K562 (cell line): ENCODE measurements around the gene SRP9. TPM values are rescaled to one million over a fixed set of nuclear protein-coding genes. Genes with fewer than 3 reads are reported as not detected.

Experiments used
- BDP1 ChIP-seq: IDR thresholded peaks from 3 replicates; pipeline ENCODE4 v1.6.1; 2011; ENCODE audit not compliant: insufficient read length, insufficient read depth
- CTCFL ChIP-seq: IDR thresholded peaks from 2 replicates; pipeline ENCODE4 v1.6.1; 2011; ENCODE audit warnings: borderline replicate concordance, low read depth, mild to moderate bottlenecking, moderate library complexity, low read length; ENCODE audit not compliant: insufficient read depth, poor library complexity, severe bottlenecking
- DACH1 ChIP-seq: fragments of 450-650 bp; IDR thresholded peaks from 2 replicates; pipeline ENCODE4 v1.6.1; 2018; ENCODE audit not compliant: partially characterized antibody
- ESRRA ChIP-seq: fragments of 450-650 bp; IDR thresholded peaks from 2 replicates; pipeline ENCODE4 v1.6.1; 2014; ENCODE audit warnings: low read depth, mild to moderate bottlenecking, moderate library complexity, borderline replicate concordance
- NEUROD1 ChIP-seq: fragments of 150-350 bp; IDR thresholded peaks from 2 replicates; pipeline ENCODE4 v1.6.1; 2014; ENCODE audit warnings: borderline replicate concordance, low read length, low read depth; ENCODE audit not compliant: partially characterized antibody
- NFE2L1 ChIP-seq: fragments of 450-650 bp; IDR thresholded peaks from 2 replicates; pipeline ENCODE4 v1.6.1; 2016; ENCODE audit warnings: missing genetic modification characterization, low read depth, mild to moderate bottlenecking, missing compliant biosample characterization, moderate library complexity, borderline replicate concordance
- POLR2AphosphoS2 ChIP-seq: IDR thresholded peaks from 2 replicates; pipeline ENCODE4 v1.6.1; 2012; ENCODE audit warnings: low read length, improper control_type of control experiment
- POLR2H ChIP-seq: IDR thresholded peaks from 2 replicates; pipeline ENCODE4 v1.6.1; 2016; ENCODE audit warnings: missing genetic modification characterization, low read depth, mild to moderate bottlenecking, control low read depth, missing compliant biosample characterization, moderate library complexity
- RAD21 ChIP-seq, 2 experiments: fragments of 250-450 bp in 1 of 2; fragments of 450-650 bp in 1 of 2; sonication (Bioruptor Pico) in 1 of 2; formaldehyde crosslinking in 1 of 2; IDR thresholded peaks in 1 of 2; conservative IDR thresholded peaks in 1 of 2; 2 replicates each; pipeline versions ENCODE4 v1.4.0 to v1.8.0; 2020 to 2022; ENCODE audit warnings: mild to moderate bottlenecking in 2 of 2, moderate library complexity in 1 of 2
- RCOR1 ChIP-seq, 2 experiments: IDR thresholded peaks; 2 replicates each; pipeline ENCODE4 v1.6.1; 2012; ENCODE audit warnings: low read depth in 2 of 2, low read length in 2 of 2, borderline replicate concordance in 1 of 2, improper control_type of control experiment in 1 of 2
- SIX5 ChIP-seq, 2 experiments: IDR thresholded peaks; 2 replicates each; pipeline ENCODE4 v1.6.1; 2011; ENCODE audit warnings: low read length in 2 of 2, borderline replicate concordance in 1 of 2, low read depth in 1 of 2, mild to moderate bottlenecking in 1 of 2, moderate library complexity in 1 of 2; ENCODE audit not compliant: insufficient read depth in 1 of 2
- SMAD4 ChIP-seq: fragments of 250-450 bp; sonication (Bioruptor Pico); conservative IDR thresholded peaks from 2 replicates; pipeline ENCODE4 v1.8.0; 2021; ENCODE audit warnings: inconsistent platforms, mild to moderate bottlenecking, moderate library complexity
- SREBF1 ChIP-seq: fragments of 150-350 bp; IDR thresholded peaks from 2 replicates; pipeline ENCODE4 v1.6.1; 2014; ENCODE audit warnings: antibody characterized with exemption, low read depth, low read length, borderline replicate concordance
- ZC3H11A ChIP-seq: IDR thresholded peaks from 2 replicates; pipeline ENCODE4 v1.6.1; 2012; ENCODE audit warnings: low read depth, low read length, improper control_type of control experiment
- ZNF280A ChIP-seq: fragments of 450-650 bp; IDR thresholded peaks from 2 replicates; pipeline ENCODE4 v1.6.1; 2018; ENCODE audit warnings: mild to moderate bottlenecking, low read depth; ENCODE audit not compliant: partially characterized antibody
- ZNF3 ChIP-seq: fragments of 250-450 bp; sonication (Bioruptor Pico); IDR thresholded peaks from 2 replicates; pipeline ENCODE4 v1.5.0; 2021; ENCODE audit warnings: mild to moderate bottlenecking, moderate library complexity
- polyA plus RNA-seq, 8 experiments: library from polyadenylated mRNA; depleted of rRNA in 4 of 8; stranded (reverse) in 5 of 8; unstranded in 3 of 8; fragments of >200 nt; fragmentation: Nextera tagmentation in 2 of 8; fragmentation: Illumina TruSeq in 1 of 8; extraction: Ambion mirVana in 2 of 8; extraction: Trizol in 1 of 8; gene quantifications; 2 replicates each; pipeline versions ENCODE4 v1.2.1 to v1.2.3, GENCODE V29; 2011 to 2014; ENCODE audit warnings: inconsistent platforms in 1 of 8, missing spikeins in 1 of 8
- total RNA-seq, 7 experiments: library from RNA; depleted of rRNA in 6 of 7; stranded (reverse); fragments of >200 nt in 6 of 7; fragmentation: Illumina TruSeq in 2 of 7; extraction: Trizol in 2 of 7; gene quantifications; 2 replicates each; pipeline versions ENCODE4 v1.2.1 to v1.2.3, GENCODE V29; 2011 to 2021; ENCODE audit warnings: low replicate concordance in 1 of 7
- TF ChIP-seq, protein P1 (sequence below): IDR thresholded peaks from 2 replicates; pipeline ENCODE4 v1.6.1; 2014; ENCODE audit warnings: antibody characterized with exemption

SRP9 gene
- total and polyA plus RNA-seq, 9 of the 15 experiments (the other 6 are each of a cell fraction or from before 2014, with no cell fraction given) = 273 to 1,892 (median 668) TPM

- TF ChIP-seq CTCFL (no peak), RCOR1 (IDR thresholded peaks at IDR 0.05; ENCODE audit: borderline replicate concordance in 1 of 2, low read depth in 2 of 2, low read length in 2 of 2) (peak in 1 of 2 experiments; percentile 56; a peak in 1 of 4 replicates), SMAD4 (CRISPR knock-in tag) (peak; percentile 56), SIX5 (IDR thresholded peaks at IDR 0.05; ENCODE audit: borderline replicate concordance in 1 of 2, insufficient read depth in 1 of 2, low read depth in 1 of 2, low read length in 2 of 2) (no peak), NEUROD1 (no peak), POLR2AphosphoS2 (no peak), BDP1 (no peak), ESRRA (peak; percentile 65), POLR2H (no peak), ZC3H11A (no peak), SREBF1 (no peak), ZNF280A (no peak), DACH1 (no peak), ZNF3 (CRISPR knock-in tag) (no peak), RAD21 (CRISPR knock-in tag; conservative IDR thresholded peaks at IDR 0.05 in 1 of 2, IDR thresholded peaks at IDR 0.05 in 1 of 2) (no peak), NFE2L1 (tag) (no peak)
- TF ChIP-seq, protein P1, sequence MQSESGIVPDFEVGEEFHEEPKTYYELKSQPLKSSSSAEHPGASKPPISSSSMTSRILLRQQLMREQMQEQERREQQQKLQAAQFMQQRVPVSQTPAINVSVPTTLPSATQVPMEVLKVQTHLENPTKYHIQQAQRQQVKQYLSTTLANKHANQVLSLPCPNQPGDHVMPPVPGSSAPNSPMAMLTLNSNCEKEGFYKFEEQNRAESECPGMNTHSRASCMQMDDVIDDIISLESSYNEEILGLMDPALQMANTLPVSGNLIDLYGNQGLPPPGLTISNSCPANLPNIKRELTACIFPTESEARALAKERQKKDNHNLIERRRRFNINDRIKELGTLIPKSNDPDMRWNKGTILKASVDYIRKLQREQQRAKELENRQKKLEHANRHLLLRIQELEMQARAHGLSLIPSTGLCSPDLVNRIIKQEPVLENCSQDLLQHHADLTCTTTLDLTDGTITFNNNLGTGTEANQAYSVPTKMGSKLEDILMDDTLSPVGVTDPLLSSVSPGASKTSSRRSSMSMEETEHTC = no peak
- TF ChIP-seq, all 486 proteins: peak for 14
Measured at GRCh38 chr1:225754940-225755641, 22.5 kb upstream of the SRP9 start (continued).
